Smooth muscle cell (in vitro differentiated cells): ENCODE results near the gene LAMC3. TPM values are rescaled to one million over a fixed set of nuclear protein-coding genes. Genes with fewer than 3 reads are reported as not detected.

Experiments
- DNase-seq: peaks from one replicate; lab custom pipeline; 2025; ENCODE audit not compliant: unreplicated experiment; lab: John Stamatoyannopoulos, UW
- H2AFZ ChIP-seq: fragments of 200-600 bp; sonication (generic); 2 replicates; pipeline ENCODE4 v1.6.0; 2016; ENCODE audit warnings: antibody characterized with exemption, low read depth, mild to moderate bottlenecking
- H3F3A ChIP-seq: fragments of 200-600 bp; sonication (generic); 2 replicates; pipeline ENCODE4 v1.6.0; 2017; ENCODE audit warnings: antibody characterized with exemption, low read depth
- H3K27ac ChIP-seq: fragments of 200-600 bp; sonication (generic); 2 replicates; pipeline ENCODE4 v1.5.1; 2016; ENCODE audit warnings: low read depth, mild to moderate bottlenecking
- H3K27me3 ChIP-seq: fragments of 200-600 bp; sonication (generic); 2 replicates; pipeline ENCODE4 v1.6.1; 2016; ENCODE audit warnings: low read depth, mild to moderate bottlenecking
- H3K36me3 ChIP-seq: fragments of 200-600 bp; sonication (generic); 2 replicates; pipeline ENCODE4 v1.5.1; 2016; ENCODE audit warnings: low read depth
- H3K4me1 ChIP-seq: fragments of 200-600 bp; sonication (generic); 2 replicates; pipeline ENCODE4 v1.5.1; 2016; ENCODE audit warnings: low read depth
- H3K4me2 ChIP-seq: fragments of 200-600 bp; sonication (generic); 2 replicates; pipeline ENCODE4 v1.6.0; 2016; ENCODE audit warnings: mild to moderate bottlenecking
- H3K4me3 ChIP-seq: fragments of 200-600 bp; sonication (generic); 2 replicates; pipeline ENCODE4 v1.5.1; 2016; ENCODE audit warnings: mild to moderate bottlenecking
- H3K79me2 ChIP-seq: fragments of 200-600 bp; sonication (generic); 2 replicates; pipeline ENCODE4 v1.6.0; 2016; ENCODE audit warnings: low read depth, mild to moderate bottlenecking
- H3K9ac ChIP-seq: fragments of 200-600 bp; sonication (generic); 2 replicates; pipeline ENCODE4 v1.6.0; 2016; ENCODE audit warnings: low read depth
- H3K9me3 ChIP-seq: fragments of 200-600 bp; sonication (generic); replicated peaks from 2 replicates; pipeline ENCODE4 v1.5.1; 2016; ENCODE audit warnings: low read depth
- H4K20me1 ChIP-seq: fragments of 200-600 bp; sonication (generic); 2 replicates; pipeline ENCODE4 v1.6.0; 2016; ENCODE audit warnings: low read depth
- WGBS: methylation state at CpG from one replicate; pipeline ENCODE4 v1.1.7; 2016; ENCODE audit warnings: low lambda C conversion rate; 5-methylcytosine and 5-hydroxymethylcytosine counted together
- polyA plus RNA-seq: library from polyadenylated mRNA; unstranded; fragments of >200 nt; fragmentation: Nextera tagmentation; extraction: Ambion mirVana; gene quantifications from 2 replicates; pipeline ENCODE4 v1.2.1, GENCODE V29; 2016
- total RNA-seq: library from RNA; depleted of rRNA; stranded (reverse); fragments of >200 nt; gene quantifications from 2 replicates; pipeline ENCODE4 v1.2.3, GENCODE V29; 2014
- TF ChIP-seq, protein P1 (sequence below): fragments of 200-600 bp; sonication (generic); IDR thresholded peaks from 2 replicates; pipeline ENCODE4 v1.5.1; 2017; ENCODE audit warnings: borderline replicate concordance, mild to moderate bottlenecking, antibody characterized with exemption; ENCODE audit not compliant: insufficient read depth, poor library complexity, severe bottlenecking

LAMC3 gene
- total and polyA plus RNA-seq, 2 experiments from 2014 or later, result 21.3 to 72.0 TPM

DNA sequence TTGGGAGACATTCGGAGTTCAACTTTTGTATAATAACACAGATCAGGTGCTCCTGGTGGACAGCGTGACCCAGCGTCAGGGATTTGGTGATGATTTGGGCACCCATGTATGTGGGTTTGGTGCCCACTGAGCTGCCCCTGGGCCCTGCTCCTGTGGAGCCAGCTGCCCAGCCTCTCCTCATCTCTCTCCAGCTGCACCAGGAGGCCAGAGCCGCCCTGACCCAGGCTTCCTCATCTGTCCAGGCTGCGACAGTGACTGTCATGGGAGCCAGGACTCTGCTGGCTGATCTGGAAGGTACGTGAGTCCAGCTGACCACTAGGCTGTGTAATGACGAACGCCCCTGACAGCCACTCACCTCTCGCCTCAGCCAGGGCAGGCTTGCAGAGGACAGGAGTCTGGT lies 72.9 kb downstream of the LAMC3 start:
- Histone ChIP-seq H3K27me3 (no peaks in the 10 kb centered on the region), H3K36me3 (no peaks in the 10 kb centered on the region), H3F3A (no peaks in the 10 kb centered on the region), H3K79me2 (no peaks in the 10 kb centered on the region), H3K9ac (no peak overlapping the region), H3K4me2 (no peak overlapping the region), H3K4me1 (no peaks in the 10 kb centered on the region), H4K20me1 (no peaks in the 10 kb centered on the region), H3K27ac (no peak overlapping the region), H2AFZ (no peak overlapping the region), H3K4me3 (no peak overlapping the region), H3K9me3 (no peaks in the 10 kb centered on the region)
- DNase-seq, result no peak
- 97% methylated on average over 9 of the region's 9 CpGs for WGBS
- TF ChIP-seq, protein P1, sequence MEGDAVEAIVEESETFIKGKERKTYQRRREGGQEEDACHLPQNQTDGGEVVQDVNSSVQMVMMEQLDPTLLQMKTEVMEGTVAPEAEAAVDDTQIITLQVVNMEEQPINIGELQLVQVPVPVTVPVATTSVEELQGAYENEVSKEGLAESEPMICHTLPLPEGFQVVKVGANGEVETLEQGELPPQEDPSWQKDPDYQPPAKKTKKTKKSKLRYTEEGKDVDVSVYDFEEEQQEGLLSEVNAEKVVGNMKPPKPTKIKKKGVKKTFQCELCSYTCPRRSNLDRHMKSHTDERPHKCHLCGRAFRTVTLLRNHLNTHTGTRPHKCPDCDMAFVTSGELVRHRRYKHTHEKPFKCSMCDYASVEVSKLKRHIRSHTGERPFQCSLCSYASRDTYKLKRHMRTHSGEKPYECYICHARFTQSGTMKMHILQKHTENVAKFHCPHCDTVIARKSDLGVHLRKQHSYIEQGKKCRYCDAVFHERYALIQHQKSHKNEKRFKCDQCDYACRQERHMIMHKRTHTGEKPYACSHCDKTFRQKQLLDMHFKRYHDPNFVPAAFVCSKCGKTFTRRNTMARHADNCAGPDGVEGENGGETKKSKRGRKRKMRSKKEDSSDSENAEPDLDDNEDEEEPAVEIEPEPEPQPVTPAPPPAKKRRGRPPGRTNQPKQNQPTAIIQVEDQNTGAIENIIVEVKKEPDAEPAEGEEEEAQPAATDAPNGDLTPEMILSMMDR, result no peak

DNA sequence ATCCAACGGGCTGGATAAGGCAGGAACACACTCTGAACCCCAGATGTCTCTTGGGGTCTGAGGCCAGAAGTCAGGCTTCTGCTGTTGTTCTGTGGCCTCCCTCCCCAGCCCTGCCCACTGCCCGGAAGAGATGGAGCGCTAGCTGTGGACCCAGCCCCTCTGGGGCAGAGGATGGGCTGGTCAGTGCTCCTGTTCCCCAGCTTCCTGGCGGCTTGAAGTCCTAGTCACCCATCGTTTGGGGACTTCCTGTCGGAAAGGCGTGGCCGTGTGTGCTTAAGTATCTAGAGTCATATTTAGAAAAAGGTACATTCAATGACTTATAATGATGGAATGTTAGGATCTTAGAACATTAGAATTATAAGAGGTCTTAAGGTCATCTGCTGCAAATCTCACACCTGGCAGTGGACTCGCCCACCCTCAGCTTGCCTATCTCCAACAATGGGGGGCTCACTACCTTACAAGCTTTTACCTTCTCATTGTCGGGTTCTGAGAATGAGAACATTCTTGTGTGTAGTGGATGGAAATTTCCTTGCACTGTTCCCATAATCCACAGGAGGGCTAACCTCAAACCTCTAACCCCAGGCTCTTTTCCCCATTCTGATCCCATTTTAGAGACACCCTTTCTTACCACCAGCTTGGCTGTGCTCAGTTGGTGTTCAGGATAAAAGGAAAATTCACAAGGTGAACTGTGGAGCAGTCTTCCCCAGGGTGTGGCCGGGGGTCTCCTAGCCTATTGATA lies 74.0 kb downstream of the LAMC3 start:
- 87% methylated on average over 11 of the region's 11 CpGs for WGBS
- H3K79me2 ChIP-seq, result no peaks in the 10 kb centered on the region

DNA sequence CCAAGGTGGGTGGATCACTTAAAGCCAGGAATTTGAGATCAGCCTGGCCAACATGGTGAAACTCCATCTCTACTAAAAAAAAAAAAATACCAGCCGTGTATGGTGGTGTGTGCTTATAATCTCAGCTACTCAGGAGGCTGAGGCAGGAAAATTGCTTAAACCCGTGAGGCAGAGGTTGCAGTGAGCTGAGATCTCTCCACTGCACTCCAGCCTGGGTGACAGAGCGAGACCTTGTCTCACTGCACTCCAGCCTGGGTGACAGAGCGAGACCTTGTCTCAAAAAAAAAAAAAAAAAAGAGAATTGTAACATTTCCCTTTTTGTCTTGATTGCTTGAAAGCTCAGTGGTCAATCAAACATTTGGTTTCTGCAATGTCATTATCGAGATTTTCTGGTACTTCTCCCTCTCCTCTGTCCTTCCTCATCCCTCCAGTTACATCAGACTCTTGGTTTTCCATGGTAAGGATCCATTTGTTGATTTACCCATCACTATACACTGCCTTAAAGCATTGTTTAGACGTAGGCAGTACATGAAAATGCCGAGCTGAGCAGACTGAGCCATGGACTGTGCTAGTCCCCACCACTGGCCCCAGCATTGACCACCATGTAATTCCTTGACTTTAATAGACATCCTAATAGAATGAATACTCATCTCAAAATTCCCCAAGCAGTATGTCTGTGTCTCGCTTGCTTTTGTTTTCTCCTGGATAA lies 75.8 kb downstream of the LAMC3 start:
- no peaks in the 10 kb centered on the region for H3K79me2 ChIP-seq
- H3K4me1 ChIP-seq, result no peaks in the 10 kb centered on the region
- H3K4me3 ChIP-seq, result no peak overlapping the region
- no peak for DNase-seq
- 92% methylated on average over 8 of the region's 8 CpGs for WGBS
- H3K27me3 ChIP-seq, result no peaks in the 10 kb centered on the region
- H3K9ac ChIP-seq, result no peak overlapping the region
- TF ChIP-seq, protein P1, result no peak
- H3K36me3 ChIP-seq, result no peaks in the 10 kb centered on the region
- no peak overlapping the region for H3K4me2 ChIP-seq
- H4K20me1 ChIP-seq, result no peaks in the 10 kb centered on the region
- no peak overlapping the region for H2AFZ ChIP-seq
- no peaks in the 10 kb centered on the region for H3K9me3 ChIP-seq
- no peak overlapping the region for H3K27ac ChIP-seq
- H3F3A ChIP-seq, result no peaks in the 10 kb centered on the region

More for the DNA sequence above, 74.0 kb downstream of the LAMC3 start:
- Histone ChIP-seq H3F3A (no peaks in the 10 kb centered on the region), H3K4me3 (no peak overlapping the region), H3K4me1 (no peaks in the 10 kb centered on the region), H2AFZ (no peak overlapping the region), H4K20me1 (no peaks in the 10 kb centered on the region), H3K36me3 (no peaks in the 10 kb centered on the region), H3K9me3 (no peaks in the 10 kb centered on the region), H3K4me2 (no peak overlapping the region), H3K9ac (no peak overlapping the region), H3K27ac (no peak overlapping the region), H3K27me3 (no peaks in the 10 kb centered on the region)
- DNase-seq, result no peak
- TF ChIP-seq, protein P1, result no peak
